IPS-15b (cell line): Measurements from ENCODE around the gene PNPLA7.

ENCODE experiments used
- H3K27me3 ChIP-seq: one replicate; pipeline ENCODE4 v1.6.1; 2013; ENCODE audit warnings: low read length; ENCODE audit not compliant: control insufficient read depth, insufficient read depth
- H3K36me3 ChIP-seq: one replicate; pipeline ENCODE4 v1.6.1; 2013; ENCODE audit warnings: low read length; ENCODE audit not compliant: control insufficient read depth, insufficient read depth
- H3K4me1 ChIP-seq: one replicate; pipeline ENCODE4 v1.6.1; 2013; ENCODE audit warnings: mild to moderate bottlenecking, low read length; ENCODE audit not compliant: control insufficient read depth, insufficient read depth
- H3K4me3 ChIP-seq: one replicate; pipeline ENCODE4 v1.5.1; 2013; ENCODE audit warnings: low read depth, low read length
- H3K9ac ChIP-seq: one replicate; pipeline ENCODE4 v1.6.1; 2013; ENCODE audit warnings: low read depth, mild to moderate bottlenecking, low read length
- H3K9me3 ChIP-seq: one replicate; pipeline ENCODE4 v1.6.1; 2013; ENCODE audit warnings: mild to moderate bottlenecking, low read length; ENCODE audit not compliant: control insufficient read depth, insufficient read depth

Gene PNPLA7

GRCh38 chr9:137462396-137462985 is 87.7 kb downstream of the PNPLA7 start:
- no peaks in the 10 kb centered on the region for H3K9me3 ChIP-seq
- H3K36me3 ChIP-seq = peaks cover 1% of the 10 kb centered on the region
- H3K27me3 ChIP-seq = peaks cover 5% of the 10 kb centered on the region
- H3K4me1 ChIP-seq = no peaks in the 10 kb centered on the region
- H3K4me3 ChIP-seq = peak overlapping the region; percentile 39
- no peak overlapping the region for H3K9ac ChIP-seq

GRCh38 chr9:137461663-137462395 is 88.4 kb downstream of the PNPLA7 start:
- H3K9me3 ChIP-seq = no peaks in the 10 kb centered on the region
- no peak overlapping the region for H3K9ac ChIP-seq
- H3K4me3 ChIP-seq = peak overlapping the region; percentile 39
- H3K27me3 ChIP-seq = peaks cover 5% of the 10 kb centered on the region
- peaks cover 8% of the 10 kb centered on the region for H3K36me3 ChIP-seq
- H3K4me1 ChIP-seq = no peaks in the 10 kb centered on the region

- H3K36me3 ChIP-seq = peaks cover 11% of the 10 kb centered on the region
- no peak overlapping the region for H3K4me3 ChIP-seq
- H3K9me3 ChIP-seq = no peaks in the 10 kb centered on the region
Measured at GRCh38 chr9:137461316-137461662, 88.9 kb downstream of the PNPLA7 start.

GRCh38 chr9:137460363-137461315 is 89.6 kb downstream of the PNPLA7 start:
- H3K36me3 ChIP-seq = peaks cover 16% of the 10 kb centered on the region
- peaks cover 5% of the 10 kb centered on the region for H3K27me3 ChIP-seq
- no peaks in the 10 kb centered on the region for H3K9me3 ChIP-seq
- H3K9ac ChIP-seq = no peak overlapping the region
- no peaks in the 10 kb centered on the region for H3K4me1 ChIP-seq
- H3K4me3 ChIP-seq = no peak overlapping the region

More at GRCh38 chr9:137461316-137461662, 88.9 kb downstream of the PNPLA7 start:
- Histone ChIP-seq H3K27me3 (peaks cover 5% of the 10 kb centered on the region), H3K4me1 (no peaks in the 10 kb centered on the region), H3K9ac (no peak overlapping the region)

GRCh38 chr9:137459601-137460362 is 90.4 kb downstream of the PNPLA7 start:
- H3K27me3 ChIP-seq = peaks cover 5% of the 10 kb centered on the region
- H3K4me1 ChIP-seq = no peaks in the 10 kb centered on the region
- peaks cover 21% of the 10 kb centered on the region for H3K36me3 ChIP-seq
- H3K4me3 ChIP-seq = no peak overlapping the region
- no peaks in the 10 kb centered on the region for H3K9me3 ChIP-seq
- H3K9ac ChIP-seq = no peak overlapping the region

- Histone ChIP-seq H3K27me3 (peaks cover 5% of the 10 kb centered on the region), H3K4me3 (peak within 1 kb of the TSS; percentile 46), H3K4me1 (no peaks in the 10 kb centered on the region), H3K9ac (peak within 1 kb of the TSS; percentile 54), H3K9me3 (no peaks in the 10 kb centered on the region), H3K36me3 (peaks cover 21% of the 10 kb centered on the region)
Measured at GRCh38 chr9:137459152-137459600, 91.0 kb downstream of the PNPLA7 start, which contains the start of gene NSMF. Gene NSMF (minus strand): TSS chr9:137459334. CDS start chr9:137459102, 232 bp downstream.

GRCh38 chr9:137458194-137459151 is 91.7 kb downstream of the PNPLA7 start:
- H3K9ac ChIP-seq = peak overlapping the region; percentile 54
- peaks cover 5% of the 10 kb centered on the region for H3K27me3 ChIP-seq
- peak overlapping the region; percentile 46 for H3K4me3 ChIP-seq
- H3K36me3 ChIP-seq = peaks cover 21% of the 10 kb centered on the region
- H3K4me1 ChIP-seq = no peaks in the 10 kb centered on the region
- no peaks in the 10 kb centered on the region for H3K9me3 ChIP-seq

GRCh38 chr9:137457406-137458193 is 92.6 kb downstream of the PNPLA7 start:
- Histone ChIP-seq H3K4me1 (no peaks in the 10 kb centered on the region), H3K9me3 (no peaks in the 10 kb centered on the region), H3K27me3 (peaks cover 5% of the 10 kb centered on the region), H3K4me3 (peak overlapping the region; percentile 46), H3K36me3 (peaks cover 26% of the 10 kb centered on the region), H3K9ac (no peak overlapping the region)

GRCh38 chr9:137456864-137457405 is 93.3 kb downstream of the PNPLA7 start:
- Histone ChIP-seq H3K4me3 (no peak overlapping the region), H3K4me1 (no peaks in the 10 kb centered on the region), H3K9ac (no peak overlapping the region)

More at GRCh38 chr9:137456864-137457405, 93.3 kb downstream of the PNPLA7 start:
- Histone ChIP-seq H3K27me3 (peaks cover 5% of the 10 kb centered on the region), H3K36me3 (peaks cover 28% of the 10 kb centered on the region), H3K9me3 (no peaks in the 10 kb centered on the region)
